Stimulated activated CD8-positive, alpha-beta memory T cell treated with anti-CD3 and anti-CD28 coated beads, Interleukin-4, amount 100 ng/mL, for 4 hours (primary cell): ENCODE results near the gene SHROOM1.

ENCODE experiments used
- DNase-seq, 2 donors: peaks; one replicate each; pipeline ENCODE4 v3.0.0-alpha.2; 2020; ENCODE audit warnings: low read depth in 2 of 2, low spot score in 1 of 2

Gene SHROOM1

DNA sequence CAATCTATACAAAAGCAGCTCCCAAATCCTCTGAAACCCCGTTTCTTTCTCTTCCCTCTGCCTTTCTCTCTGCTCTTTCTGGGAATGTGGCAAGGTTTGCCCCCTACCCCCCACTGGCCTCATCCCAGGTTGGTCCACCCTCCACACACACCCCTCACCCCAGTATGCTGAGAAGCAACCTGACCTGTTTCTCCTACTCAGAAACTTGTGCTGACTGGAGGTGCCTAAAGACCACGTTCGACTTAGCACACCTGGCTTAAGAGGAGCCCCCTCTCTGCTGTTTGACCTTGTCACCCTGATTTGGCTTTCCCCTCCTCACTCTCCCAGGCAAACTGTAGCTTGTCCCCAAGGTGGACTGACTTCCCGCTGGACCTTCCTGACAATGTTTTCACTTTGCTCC lies 52.3 kb downstream of the SHROOM1 start:
- DNase-seq = no peak

- DNase-seq = no peak
Measured at GRCh38 chr5:132777209-132778069, 53.0 kb downstream of the SHROOM1 start, which contains the start of gene SEPTIN8. SEPTIN8 (minus strand) TSS chr5:132777239; CDS start chr5:132777137, 102 bp downstream.

GRCh38 chr5:132776938-132777208 lies 53.6 kb downstream of the SHROOM1 start:
- no peak for DNase-seq

GRCh38 chr5:132776131-132776937 lies 54.1 kb downstream of the SHROOM1 start:
- DNase-seq = no peak

DNA sequence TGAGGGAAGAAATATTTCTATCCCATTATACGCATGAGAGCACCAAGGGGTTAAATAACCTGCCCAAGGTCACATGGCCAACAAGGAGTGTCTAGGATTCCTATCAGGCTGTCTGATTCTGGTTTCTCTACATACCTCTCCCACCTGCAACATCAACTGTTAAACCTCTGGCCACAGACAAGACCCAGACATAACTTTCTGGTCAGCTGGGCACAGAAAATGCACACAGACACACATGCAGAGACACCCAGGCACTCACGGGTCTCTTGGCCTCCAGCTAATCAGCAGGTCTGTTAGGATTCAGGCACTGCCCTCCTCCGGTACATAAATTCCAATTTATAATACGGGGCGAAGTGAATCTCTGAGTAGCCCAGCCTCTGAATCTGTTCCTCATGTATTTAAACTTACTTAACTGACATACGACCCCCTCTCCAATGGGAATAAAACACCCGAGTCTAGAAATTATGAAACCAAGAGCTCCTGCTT lies 54.9 kb downstream of the SHROOM1 start:
- no peak for DNase-seq

DNA sequence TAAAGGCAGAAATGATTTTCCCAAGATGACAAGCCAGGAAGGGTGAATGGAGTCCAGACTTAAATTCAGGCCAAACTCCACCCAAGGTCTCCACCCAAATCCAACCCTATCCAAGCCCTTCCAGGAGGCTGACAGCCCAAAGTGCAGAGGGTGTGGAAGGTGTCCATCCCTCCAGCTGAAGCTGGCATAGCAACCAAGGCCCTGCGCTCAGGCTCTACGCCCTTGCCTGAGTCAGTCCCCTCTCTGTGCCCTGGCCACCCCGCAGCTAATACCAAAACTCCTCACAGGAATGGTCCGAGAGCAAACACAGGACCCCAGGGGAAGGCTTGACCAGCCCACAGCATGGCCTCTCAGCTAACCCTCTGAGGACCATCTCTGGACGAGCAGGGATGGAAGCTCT lies 55.6 kb downstream of the SHROOM1 start:
- no peak for DNase-seq

- no peak for DNase-seq
Measured at GRCh38 chr5:132774406-132774805, 56.0 kb downstream of the SHROOM1 start.

DNA sequence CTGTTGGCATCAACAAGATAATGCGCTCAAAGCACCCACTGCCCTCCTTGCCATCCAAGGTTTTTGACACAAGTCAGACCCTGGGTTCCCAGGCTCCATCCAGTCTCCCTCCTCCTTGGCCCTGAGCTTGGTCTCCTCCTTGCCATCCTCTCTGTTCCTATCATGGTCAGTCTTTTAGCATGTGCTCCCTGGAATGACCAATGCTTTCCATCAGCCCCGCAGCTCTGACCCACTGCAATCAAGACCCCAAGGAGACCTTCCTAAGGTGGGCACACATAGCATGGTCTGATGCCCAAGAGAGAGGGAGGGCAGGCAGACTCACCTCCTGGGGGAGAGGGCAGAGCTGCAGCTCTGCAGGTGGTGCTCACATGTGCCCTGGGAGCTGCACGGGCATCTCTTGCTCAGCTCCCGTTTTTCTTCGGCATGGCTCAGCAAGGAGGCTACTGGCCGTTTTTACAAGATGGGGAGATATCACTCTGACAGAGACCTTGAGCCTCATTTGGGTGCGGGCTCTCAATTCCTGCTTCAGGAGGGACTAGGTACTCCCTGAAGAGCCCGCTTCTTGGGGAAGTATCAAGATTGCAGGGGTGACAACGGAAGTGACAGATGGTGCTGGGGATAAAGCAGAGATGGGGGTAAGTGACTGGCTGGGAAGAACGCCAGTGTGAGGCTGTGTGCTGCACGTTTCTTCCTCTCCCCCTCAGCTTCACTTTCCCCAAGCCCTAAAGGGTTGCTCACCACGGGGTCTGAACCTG lies 56.7 kb downstream of the SHROOM1 start:
- DNase-seq = no peak

DNA sequence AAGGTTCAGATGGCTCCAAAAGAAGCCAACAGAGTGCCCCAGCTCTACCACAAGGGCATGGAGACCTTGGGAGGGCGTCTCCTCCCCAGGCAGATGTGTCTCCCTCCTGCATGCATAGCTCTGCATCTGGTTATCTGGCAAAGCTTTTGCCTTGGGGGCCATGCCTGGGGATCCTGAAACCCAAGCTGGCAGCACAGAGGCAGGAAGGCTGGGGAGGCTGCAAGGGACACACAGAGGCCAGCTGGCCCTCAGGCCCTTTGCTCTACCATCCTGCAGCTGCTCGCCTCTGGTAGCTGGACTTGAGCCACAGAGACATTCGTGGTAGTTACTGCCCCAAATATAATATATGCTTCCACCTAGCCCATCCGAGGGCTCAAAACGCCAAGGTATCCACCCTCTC lies 57.3 kb downstream of the SHROOM1 start:
- no peak for DNase-seq

- no peak for DNase-seq
Measured at GRCh38 chr5:132772291-132773070, 58.0 kb downstream of the SHROOM1 start.
